ENCODE results near the gene ZMYND11.

- TF ChIP-seq CTCF (IDR thresholded peaks at IDR 0.05) (no peak), POLR2A (IDR thresholded peaks at IDR 0.05) (no peak)
Measured at GRCh38 chr10:176677-177076, 41.4 kb downstream of the ZMYND11 start.
